GM23338 (cell line): ENCODE data around the gene XIRP2. TPM values are rescaled to one million over a fixed set of nuclear protein-coding genes. Genes with fewer than 3 reads are reported as not detected.

Experiments
- ATAC-seq: fragments of 200-7000 bp; cut with Tn5 transposase; 3 replicates; pipeline ENCODE4 v1.9.1; 2020
- DNase-seq: peaks from one replicate; pipeline ENCODE4 v3.0.0-alpha.2; 2015; ENCODE audit warnings: low spot score
- H2AFZ ChIP-seq: fragments of 200-600 bp; sonication (generic); 2 replicates; pipeline ENCODE4 v1.8.0; 2016; ENCODE audit warnings: antibody characterized with exemption, mild to moderate bottlenecking, moderate library complexity
- H3F3A ChIP-seq: fragments of 200-600 bp; sonication (generic); replicated peaks from 2 replicates; pipeline ENCODE4 v1.8.0; 2017; ENCODE audit warnings: antibody characterized with exemption, mixed run types, low read depth
- H3K27ac ChIP-seq: fragments of 200-600 bp; sonication (generic); 2 replicates; pipeline ENCODE4 v1.6.1; 2016; ENCODE audit warnings: low read depth
- H3K27me3 ChIP-seq: fragments of 200-600 bp; sonication (generic); 2 replicates; pipeline ENCODE4 v1.8.0; 2016; ENCODE audit warnings: mild to moderate bottlenecking, mixed run types, moderate library complexity; ENCODE audit not compliant: insufficient read depth
- H3K36me3 ChIP-seq: fragments of 200-600 bp; sonication (generic); 2 replicates; pipeline ENCODE4 v1.8.0; 2016; ENCODE audit warnings: mild to moderate bottlenecking; ENCODE audit not compliant: insufficient read depth
- H3K4me1 ChIP-seq: fragments of 200-600 bp; sonication (generic); 2 replicates; pipeline ENCODE4 v1.8.0; 2016; ENCODE audit warnings: mild to moderate bottlenecking, moderate library complexity; ENCODE audit not compliant: insufficient read depth
- H3K4me2 ChIP-seq: fragments of 200-600 bp; sonication (generic); 2 replicates; pipeline ENCODE4 v1.7.1; 2017; ENCODE audit warnings: mixed run types
- H3K4me3 ChIP-seq: fragments of 200-600 bp; sonication (generic); 2 replicates; pipeline ENCODE4 v1.6.1; 2016; ENCODE audit warnings: mixed run types
- H3K79me2 ChIP-seq: fragments of 200-600 bp; sonication (generic); replicated peaks from 2 replicates; pipeline ENCODE4 v1.8.0; 2017; ENCODE audit warnings: mild to moderate bottlenecking; ENCODE audit not compliant: insufficient read depth
- H3K9me2 ChIP-seq: fragments of 200-600 bp; sonication (generic); 2 replicates; pipeline ENCODE4 v1.8.0; 2017; ENCODE audit not compliant: insufficient read depth
- H4K20me1 ChIP-seq: fragments of 200-600 bp; sonication (generic); replicated peaks from 2 replicates; pipeline ENCODE4 v1.8.0; 2017; ENCODE audit warnings: mild to moderate bottlenecking; ENCODE audit not compliant: insufficient read depth
- H3K27ac Mint-ChIP-seq: 2 replicates; pipeline ENCODE4 v1.8.0; 2020; ENCODE audit warnings: inconsistent platforms, mild to moderate bottlenecking, moderate library complexity, mixed read lengths
- H3K27me3 Mint-ChIP-seq: 3 replicates; pipeline ENCODE4 v1.8.0; 2022; ENCODE audit warnings: low read depth, mild to moderate bottlenecking, moderate library complexity, mixed read lengths, inconsistent platforms; ENCODE audit not compliant: insufficient read depth, poor library complexity
- H3K36me3 Mint-ChIP-seq: 3 replicates; pipeline ENCODE4 v1.8.0; 2021; ENCODE audit warnings: low read depth, mild to moderate bottlenecking, inconsistent platforms, moderate library complexity, mixed read lengths
- H3K4me1 Mint-ChIP-seq: 3 replicates; pipeline ENCODE4 v1.8.0; 2020; ENCODE audit warnings: mild to moderate bottlenecking, inconsistent platforms, mixed read lengths
- H3K4me3 Mint-ChIP-seq: 3 replicates; pipeline ENCODE4 v1.8.0; 2021; ENCODE audit warnings: moderate library complexity, mild to moderate bottlenecking, inconsistent platforms, mixed read lengths
- H3K9me3 Mint-ChIP-seq: 3 replicates; pipeline ENCODE4 v1.8.0; 2020; ENCODE audit warnings: moderate library complexity, mild to moderate bottlenecking, inconsistent platforms, mixed read lengths
- CREB1 ChIP-seq: fragments of 250-450 bp; sonication (Bioruptor Pico); IDR thresholded peaks from 2 replicates; pipeline ENCODE4 v1.5.0; 2020; ENCODE audit warnings: low read depth, mild to moderate bottlenecking, moderate library complexity
- CTCF ChIP-seq, 2 experiments: fragments of 200-600 bp in 1 of 2; sonication (generic) in 1 of 2; conservative IDR thresholded peaks; 2 replicates each; pipeline versions ENCODE4 v1.5.1 to v1.6.1; 2016 to 2017; ENCODE audit warnings: antibody characterized with exemption in 2 of 2, low read depth in 2 of 2, mild to moderate bottlenecking in 2 of 2, moderate library complexity in 1 of 2
- ETS1 ChIP-seq: IDR thresholded peaks from 2 replicates; pipeline ENCODE4 v1.6.1; 2016; ENCODE audit warnings: antibody characterized with exemption
- EZH2 ChIP-seq: fragments of 200-600 bp; sonication (generic); IDR thresholded peaks from one replicate; pipeline ENCODE4 v1.8.0; 2017; ENCODE audit warnings: antibody characterized with exemption, mild to moderate bottlenecking, low read depth; ENCODE audit not compliant: unreplicated experiment
- EZH2phosphoT487 ChIP-seq: fragments of 200-600 bp; sonication (generic); IDR thresholded peaks from one replicate; pipeline ENCODE4 v1.8.1; 2018; ENCODE audit warnings: antibody characterized with exemption; ENCODE audit not compliant: unreplicated experiment
- JUNB ChIP-seq: IDR thresholded peaks from one replicate; pipeline ENCODE4 v1.6.1; 2016; ENCODE audit warnings: antibody characterized with exemption; ENCODE audit not compliant: unreplicated experiment
- NANOG ChIP-seq: IDR thresholded peaks from 2 replicates; pipeline ENCODE4 v1.6.1; 2016; ENCODE audit warnings: antibody characterized with exemption, borderline replicate concordance
- POLR2AphosphoS5 ChIP-seq: IDR thresholded peaks from 2 replicates; pipeline ENCODE4 v1.6.1; 2016; ENCODE audit warnings: antibody characterized with exemption, low read depth
- REST ChIP-seq: IDR thresholded peaks from one replicate; pipeline ENCODE4 v1.6.1; 2018; ENCODE audit warnings: antibody characterized with exemption; ENCODE audit not compliant: unreplicated experiment
- STAT1 ChIP-seq: IDR thresholded peaks from one replicate; pipeline ENCODE4 v1.6.1; 2016; ENCODE audit warnings: antibody characterized with exemption; ENCODE audit not compliant: unreplicated experiment
- ZNF114 ChIP-seq: fragments of 250-450 bp; sonication (Bioruptor Pico); IDR thresholded peaks from 2 replicates; pipeline ENCODE4 v1.5.0; 2020; ENCODE audit warnings: mild to moderate bottlenecking, moderate library complexity
- ZNF331 ChIP-seq: fragments of 250-450 bp; sonication (Bioruptor Pico); IDR thresholded peaks from 2 replicates; pipeline ENCODE4 v1.5.0; 2020; ENCODE audit warnings: low read depth, mild to moderate bottlenecking, moderate library complexity
- ZNF462 ChIP-seq: fragments of 250-450 bp; sonication (Bioruptor Pico); IDR thresholded peaks from 2 replicates; pipeline ENCODE4 v1.5.0; 2020; ENCODE audit warnings: mild to moderate bottlenecking, moderate library complexity
- polyA plus RNA-seq: library from polyadenylated mRNA; unstranded; fragments of >200 nt; fragmentation: Nextera tagmentation; extraction: Ambion mirVana; gene quantifications from 2 replicates; pipeline ENCODE4 v1.2.1, GENCODE V29; 2016
- total RNA-seq: library from RNA; depleted of rRNA; stranded (reverse); fragments of >200 nt; shearing (Covaris generic); gene quantifications from 2 replicates; pipeline ENCODE4 v1.2.3, GENCODE V29; 2014

The XIRP2 gene
- total and polyA plus RNA-seq, 2 experiments from 2014 or later: 0.17 to 0.31 TPM

- no peaks in the 10 kb centered on the region for H3K4me1 Mint-ChIP-seq
- no peak overlapping the region for H3K4me3 Mint-ChIP-seq
Observed at GRCh38 chr2:166996465-166996864, 108.2 kb downstream of the XIRP2 start.

More at GRCh38 chr2:166996465-166996864, 108.2 kb downstream of the XIRP2 start:
- Histone ChIP-seq H3F3A (no peaks in the 10 kb centered on the region), H3K27ac (no peak overlapping the region), H3K4me2 (no peak overlapping the region), H4K20me1 (no peaks in the 10 kb centered on the region), H3K4me1 (no peaks in the 10 kb centered on the region), H2AFZ (no peak overlapping the region), H3K4me3 (no peak overlapping the region), H3K79me2 (no peaks in the 10 kb centered on the region), H3K36me3 (no peaks in the 10 kb centered on the region), H3K9me2 (no peaks in the 10 kb centered on the region), H3K27me3 (no peaks in the 10 kb centered on the region)
- DNase-seq: no peak
- H3K36me3 Mint-ChIP-seq: no peaks in the 10 kb centered on the region
- no peaks in the 10 kb centered on the region for H3K27me3 Mint-ChIP-seq
- H3K27ac Mint-ChIP-seq: no peak overlapping the region
- ATAC-seq: no peak
- H3K9me3 Mint-ChIP-seq: peaks cover 3% of the 10 kb centered on the region; the same call in 1 of the 3 replicates
- TF ChIP-seq ZNF462 (CRISPR knock-in tag) (no peak), ZNF331 (CRISPR knock-in tag) (no peak), ETS1 (no peak), EZH2 (no peak), CREB1 (CRISPR knock-in tag) (no peak), CTCF (conservative IDR thresholded peaks at IDR 0.05; ENCODE audit: low read depth in 2 of 2) (no peak), STAT1 (no peak), EZH2phosphoT487 (no peak), ZNF114 (no peak), REST (no peak), POLR2AphosphoS5 (no peak), JUNB (no peak), NANOG (no peak)
